SU-DHL-6 (cell line): ENCODE results near the gene BEAN1.

Experiments used
- CTCF ChIP-seq: fragments of 200-600 bp; sonication (generic); IDR thresholded peaks from one replicate; pipeline ENCODE4 v1.5.1; 2017; ENCODE audit warnings: antibody characterized with exemption, mild to moderate bottlenecking, low read length, moderate library complexity; ENCODE audit not compliant: insufficient read depth, poor library complexity, severe bottlenecking
- EZH2phosphoT487 ChIP-seq: fragments of 200-600 bp; sonication (generic), shearing (Covaris generic); conservative IDR thresholded peaks from 2 replicates; pipeline ENCODE4 v1.6.1; 2018; ENCODE audit warnings: mild to moderate bottlenecking, antibody characterized with exemption, low read length, moderate library complexity, mixed read lengths

- no peak for TF ChIP-seq CTCF
- no peak for TF ChIP-seq EZH2phosphoT487
These were observed 24.9 kb upstream of the BEAN1 start for GRCh38 chr16:66402166-66402565.
